ENCODE measurements around the gene CMIP. TPM values are rescaled to one million over a fixed set of nuclear protein-coding genes. Genes with fewer than 3 reads are reported as not detected.

The CMIP gene
- total RNA-seq, 1 experiment from 2014 or later = 68.0 TPM

DNA sequence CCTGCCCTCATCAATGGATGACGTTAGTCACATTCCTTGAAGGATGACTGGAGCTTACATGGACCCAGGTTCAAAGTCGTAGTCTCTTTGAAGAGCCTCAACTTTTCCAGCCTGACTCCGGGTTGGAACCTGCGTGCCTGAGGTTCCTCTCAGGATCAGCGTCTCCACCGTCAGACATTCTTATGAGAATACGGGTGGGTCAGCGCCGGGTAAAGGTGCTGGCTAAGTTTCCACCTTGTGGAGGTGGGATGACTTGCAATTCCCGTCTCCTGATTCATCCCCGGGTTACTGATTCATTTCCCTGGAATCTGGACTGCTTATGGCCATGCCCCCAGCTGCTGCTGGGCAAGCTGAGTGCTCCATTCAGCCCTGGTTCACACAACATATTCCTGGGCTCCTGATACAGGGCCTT lies 38.9 kb upstream of the CMIP start:
- Histone ChIP-seq H3K36me3 (ENCODE audit: control insufficient read depth, insufficient read depth, low read length) (no peaks in the 10 kb centered on the region), H3K4me3 (ENCODE audit: low read depth, low read length) (no peak overlapping the region), H3K9me3 (no peaks in the 10 kb centered on the region), H3K27me3 (replicated peaks; ENCODE audit: control insufficient read depth, insufficient read depth, low read length) (no peaks in the 10 kb centered on the region), H3K4me1 (peaks cover 24% of the 10 kb centered on the region)
- peaks cover 23% of the 10 kb centered on the region for H3K4me1 Mint-ChIP-seq (ENCODE audit: low read depth, unreplicated experiment)
- peaks cover 6% of the 10 kb centered on the region for H3K36me3 Mint-ChIP-seq (ENCODE audit: insufficient read depth, unreplicated experiment)
- TF ChIP-seq, protein P1, sequence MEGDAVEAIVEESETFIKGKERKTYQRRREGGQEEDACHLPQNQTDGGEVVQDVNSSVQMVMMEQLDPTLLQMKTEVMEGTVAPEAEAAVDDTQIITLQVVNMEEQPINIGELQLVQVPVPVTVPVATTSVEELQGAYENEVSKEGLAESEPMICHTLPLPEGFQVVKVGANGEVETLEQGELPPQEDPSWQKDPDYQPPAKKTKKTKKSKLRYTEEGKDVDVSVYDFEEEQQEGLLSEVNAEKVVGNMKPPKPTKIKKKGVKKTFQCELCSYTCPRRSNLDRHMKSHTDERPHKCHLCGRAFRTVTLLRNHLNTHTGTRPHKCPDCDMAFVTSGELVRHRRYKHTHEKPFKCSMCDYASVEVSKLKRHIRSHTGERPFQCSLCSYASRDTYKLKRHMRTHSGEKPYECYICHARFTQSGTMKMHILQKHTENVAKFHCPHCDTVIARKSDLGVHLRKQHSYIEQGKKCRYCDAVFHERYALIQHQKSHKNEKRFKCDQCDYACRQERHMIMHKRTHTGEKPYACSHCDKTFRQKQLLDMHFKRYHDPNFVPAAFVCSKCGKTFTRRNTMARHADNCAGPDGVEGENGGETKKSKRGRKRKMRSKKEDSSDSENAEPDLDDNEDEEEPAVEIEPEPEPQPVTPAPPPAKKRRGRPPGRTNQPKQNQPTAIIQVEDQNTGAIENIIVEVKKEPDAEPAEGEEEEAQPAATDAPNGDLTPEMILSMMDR (IDR thresholded peaks at IDR 0.05; ENCODE audit: insufficient read depth in 1 of 2, low read depth in 1 of 2, low read length in 1 of 2, severe bottlenecking in 1 of 2, unreplicated experiment in 1 of 2) = peak; percentile 45 to 64
- peak overlapping the region; percentile 63 for H3K4me3 Mint-ChIP-seq (ENCODE audit: unreplicated experiment)
- CTCF ChIA-PET = interaction anchor here (0.6 to 1.5 kb wide), 5 partner anchors 22 to 319 kb away, joined by 3 to 5 read pairs (median 4); no protein-coding TSS in a partner anchor
- POLR2A ChIA-PET = interaction anchor here (0.6 to 1.2 kb wide), 4 partner anchors 24 to 849 kb away, joined by 3 to 6 read pairs (median 3); no protein-coding TSS in a partner anchor
- H3K27ac Mint-ChIP-seq (ENCODE audit: unreplicated experiment) = peak overlapping the region; percentile 96
- no peaks in the 10 kb centered on the region for H3K27me3 Mint-ChIP-seq (ENCODE audit: insufficient read depth, unreplicated experiment)
- BruUV-seq (replicated peaks) = no TSS peak
- H3K9me3 Mint-ChIP-seq (ENCODE audit: unreplicated experiment) = no peaks in the 10 kb centered on the region
- peak; percentile 93 to 96 for DNase-seq
- intact Hi-C loops (cut with micrococcal nuclease; ENCODE audit: unreplicated experiment) = loop anchor here (1.0 kb wide), 3 partner anchors 43 to 333 kb away; no protein-coding TSS in a partner anchor

DNA sequence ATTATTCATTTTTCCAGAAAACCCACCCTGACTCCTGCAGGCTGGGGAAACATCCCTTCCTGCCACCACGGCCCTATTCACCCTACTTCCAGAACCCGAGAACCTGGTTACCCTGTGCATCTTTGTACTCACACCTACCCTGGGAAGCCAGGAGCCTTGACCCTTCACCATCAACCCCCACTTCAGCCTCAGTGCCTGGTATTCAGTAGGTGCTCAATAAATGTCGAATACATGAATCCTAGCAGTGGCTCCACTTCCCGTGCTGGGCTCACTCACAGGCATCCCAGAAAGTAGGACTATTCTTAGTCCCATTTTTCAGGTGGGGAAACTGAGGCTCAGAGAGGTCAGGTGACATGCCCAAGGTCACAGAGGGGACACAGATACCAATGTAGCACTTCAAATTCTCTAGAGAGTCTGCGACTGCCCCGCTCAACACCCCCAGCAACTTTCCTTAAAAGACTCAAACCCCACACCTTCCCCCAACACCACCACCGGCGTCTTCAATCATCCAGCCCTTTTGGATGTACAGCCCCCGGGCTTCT lies 36.1 kb upstream of the CMIP start:
- Mint-ChIP-seq H3K9me3 (ENCODE audit: unreplicated experiment) (no peaks in the 10 kb centered on the region), H3K4me3 (ENCODE audit: unreplicated experiment) (no peak overlapping the region), H3K4me1 (ENCODE audit: low read depth, unreplicated experiment) (peaks cover 23% of the 10 kb centered on the region), H3K27ac (ENCODE audit: unreplicated experiment) (no peak overlapping the region), H3K36me3 (ENCODE audit: insufficient read depth, unreplicated experiment) (peaks cover 6% of the 10 kb centered on the region), H3K27me3 (ENCODE audit: insufficient read depth, unreplicated experiment) (no peaks in the 10 kb centered on the region)
- TF ChIP-seq, protein P1 (IDR thresholded peaks at IDR 0.05; ENCODE audit: insufficient read depth in 1 of 2, low read depth in 1 of 2, low read length in 1 of 2, severe bottlenecking in 1 of 2, unreplicated experiment in 1 of 2) = no peak
- peaks cover 21% of the 10 kb centered on the region for H3K4me1 ChIP-seq
- CTCF ChIA-PET = no interaction called here
- H3K36me3 ChIP-seq (ENCODE audit: control insufficient read depth, insufficient read depth, low read length) = no peaks in the 10 kb centered on the region
- no TSS peak for BruUV-seq (replicated peaks)
- no peaks in the 10 kb centered on the region for H3K27me3 ChIP-seq (replicated peaks; ENCODE audit: control insufficient read depth, insufficient read depth, low read length)
- no peak for DNase-seq
- POLR2A ChIA-PET = no interaction called here
- no peaks in the 10 kb centered on the region for H3K9me3 ChIP-seq
- H3K4me3 ChIP-seq (ENCODE audit: low read depth, low read length) = no peak overlapping the region
- intact Hi-C loops (cut with micrococcal nuclease; ENCODE audit: unreplicated experiment) = no loop called here

DNA sequence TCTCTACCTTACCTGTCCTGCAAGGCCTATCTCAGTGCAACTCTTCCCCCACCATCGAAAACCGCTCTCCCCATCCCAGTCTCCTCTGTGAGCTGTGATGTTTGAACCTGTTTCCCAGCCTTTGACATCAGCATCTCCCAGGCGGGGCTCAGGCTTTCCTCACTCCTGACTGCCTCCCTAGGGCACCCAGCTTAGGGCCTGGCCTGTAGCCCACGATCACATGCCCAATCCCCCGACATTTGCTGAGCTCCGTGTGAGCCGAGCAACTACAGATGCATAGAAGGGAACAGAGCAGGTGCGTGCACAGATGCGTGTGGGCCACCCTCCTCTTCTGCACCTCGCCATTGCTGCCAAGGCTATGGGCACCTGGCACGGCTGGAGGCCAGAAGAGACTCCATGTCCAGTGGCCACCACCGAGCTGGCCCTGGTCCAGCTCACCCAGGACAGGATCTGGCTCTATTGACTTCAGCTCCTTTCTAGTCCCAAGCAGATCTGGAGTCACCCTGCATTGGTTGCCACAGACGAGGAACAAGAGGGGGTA lies 35.5 kb upstream of the CMIP start:
- Histone ChIP-seq H3K9me3 (no peaks in the 10 kb centered on the region), H3K27me3 (replicated peaks; ENCODE audit: control insufficient read depth, insufficient read depth, low read length) (no peaks in the 10 kb centered on the region), H3K4me1 (peaks cover 15% of the 10 kb centered on the region), H3K36me3 (ENCODE audit: control insufficient read depth, insufficient read depth, low read length) (no peaks in the 10 kb centered on the region), H3K4me3 (ENCODE audit: low read depth, low read length) (no peak overlapping the region)
- intact Hi-C loops (cut with micrococcal nuclease; ENCODE audit: unreplicated experiment) = no loop called here
- Mint-ChIP-seq H3K27ac (ENCODE audit: unreplicated experiment) (no peak overlapping the region), H3K4me3 (ENCODE audit: unreplicated experiment) (no peak overlapping the region), H3K9me3 (ENCODE audit: unreplicated experiment) (no peaks in the 10 kb centered on the region), H3K27me3 (ENCODE audit: insufficient read depth, unreplicated experiment) (no peaks in the 10 kb centered on the region), H3K4me1 (ENCODE audit: low read depth, unreplicated experiment) (peaks cover 23% of the 10 kb centered on the region), H3K36me3 (ENCODE audit: insufficient read depth, unreplicated experiment) (peaks cover 6% of the 10 kb centered on the region)
- TF ChIP-seq, protein P1 (IDR thresholded peaks at IDR 0.05; ENCODE audit: insufficient read depth in 1 of 2, low read depth in 1 of 2, low read length in 1 of 2, severe bottlenecking in 1 of 2, unreplicated experiment in 1 of 2) = no peak
- ChIA-PET POLR2A (no interaction called here), CTCF (interaction anchor here (0.6 kb wide), 1 partner anchor 36 kb away, joined by 3 read pairs; no protein-coding TSS in a partner anchor)
- BruUV-seq (replicated peaks) = no TSS peak
- DNase-seq = no peak
